ENCODE results near the gene CGNL1. TPM values are rescaled to one million over a fixed set of nuclear protein-coding genes. Genes with fewer than 3 reads are reported as not detected.

The CGNL1 gene
- total RNA-seq, 4 donors from 2014 or later = 1.6 to 3.3 (median 2.6) TPM

DNA sequence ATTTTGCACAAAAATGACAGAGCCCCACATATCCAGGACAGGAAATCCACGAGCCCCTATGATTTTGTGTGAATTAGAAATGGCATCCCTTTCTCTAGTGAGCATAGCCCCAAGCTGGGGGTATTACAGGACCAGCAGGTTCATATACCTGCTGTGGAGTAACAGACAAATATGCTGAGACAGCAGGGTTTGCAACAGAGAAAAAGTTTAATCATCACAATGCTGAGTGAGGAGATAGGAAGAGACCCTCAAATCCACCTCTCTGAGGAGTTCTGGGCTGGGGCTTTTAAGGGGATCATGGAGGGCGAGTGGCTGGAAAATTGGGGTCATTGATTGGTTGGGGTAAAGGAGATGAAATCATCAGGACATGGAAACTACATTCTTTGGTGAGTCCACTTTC lies 207.0 kb downstream of the CGNL1 start:
- TF ChIP-seq, protein P1, sequence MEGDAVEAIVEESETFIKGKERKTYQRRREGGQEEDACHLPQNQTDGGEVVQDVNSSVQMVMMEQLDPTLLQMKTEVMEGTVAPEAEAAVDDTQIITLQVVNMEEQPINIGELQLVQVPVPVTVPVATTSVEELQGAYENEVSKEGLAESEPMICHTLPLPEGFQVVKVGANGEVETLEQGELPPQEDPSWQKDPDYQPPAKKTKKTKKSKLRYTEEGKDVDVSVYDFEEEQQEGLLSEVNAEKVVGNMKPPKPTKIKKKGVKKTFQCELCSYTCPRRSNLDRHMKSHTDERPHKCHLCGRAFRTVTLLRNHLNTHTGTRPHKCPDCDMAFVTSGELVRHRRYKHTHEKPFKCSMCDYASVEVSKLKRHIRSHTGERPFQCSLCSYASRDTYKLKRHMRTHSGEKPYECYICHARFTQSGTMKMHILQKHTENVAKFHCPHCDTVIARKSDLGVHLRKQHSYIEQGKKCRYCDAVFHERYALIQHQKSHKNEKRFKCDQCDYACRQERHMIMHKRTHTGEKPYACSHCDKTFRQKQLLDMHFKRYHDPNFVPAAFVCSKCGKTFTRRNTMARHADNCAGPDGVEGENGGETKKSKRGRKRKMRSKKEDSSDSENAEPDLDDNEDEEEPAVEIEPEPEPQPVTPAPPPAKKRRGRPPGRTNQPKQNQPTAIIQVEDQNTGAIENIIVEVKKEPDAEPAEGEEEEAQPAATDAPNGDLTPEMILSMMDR (IDR thresholded peaks at IDR 0.05; ENCODE audit: low read depth) = no peak

GRCh38 chr15:57583720-57584119 lies 207.4 kb downstream of the CGNL1 start:
- TF ChIP-seq, protein P1 (IDR thresholded peaks at IDR 0.05; ENCODE audit: low read depth) = no peak

GRCh38 chr15:57586661-57587424 lies 210.5 kb downstream of the CGNL1 start:
- TF ChIP-seq, protein P1 (IDR thresholded peaks at IDR 0.05; ENCODE audit: low read depth) = no peak

DNA sequence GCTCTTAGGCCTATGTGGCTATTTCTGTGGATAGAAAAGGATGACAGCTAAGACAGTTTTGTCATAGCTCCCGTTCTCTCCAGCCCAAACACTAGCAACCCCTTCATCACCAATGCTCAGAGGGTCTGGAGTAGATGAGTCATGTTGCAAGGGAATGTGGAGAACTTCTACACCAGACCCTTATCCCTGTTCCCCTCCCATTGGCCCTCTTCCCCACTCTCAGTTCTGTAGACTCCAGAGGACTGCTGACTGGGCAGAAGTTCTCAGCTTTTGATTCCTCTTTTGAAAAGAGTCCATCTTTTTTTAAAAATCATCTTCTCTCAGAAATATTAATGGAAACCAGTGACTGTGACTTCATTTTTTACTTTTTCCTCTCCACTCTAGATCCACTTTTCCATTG lies 213.0 kb downstream of the CGNL1 start:
- TF ChIP-seq, protein P1 (IDR thresholded peaks at IDR 0.05; ENCODE audit: low read depth) = no peak

DNA sequence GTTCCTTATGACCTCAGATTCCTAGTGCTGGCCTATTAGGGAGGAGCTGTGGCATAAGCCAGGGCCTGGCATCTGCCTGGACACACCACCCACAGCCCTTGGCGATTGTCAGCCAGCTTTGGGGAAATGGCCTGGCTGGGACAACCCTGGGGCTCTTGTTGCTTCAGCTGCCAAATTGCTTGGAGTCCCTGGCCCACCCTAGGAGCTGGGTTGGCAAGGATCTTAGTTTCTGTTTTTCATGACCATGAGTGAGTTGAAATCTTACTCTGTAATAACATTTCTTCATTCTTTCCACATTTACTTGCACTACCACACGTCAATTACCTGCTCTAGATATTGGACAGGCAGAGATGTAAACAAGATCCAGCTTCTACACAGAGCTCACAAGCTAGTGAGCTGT lies 213.4 kb downstream of the CGNL1 start:
- TF ChIP-seq, protein P1 (IDR thresholded peaks at IDR 0.05; ENCODE audit: low read depth) = no peak

GRCh38 chr15:57591237-57591821 lies 215.0 kb downstream of the CGNL1 start:
- TF ChIP-seq, protein P1 (IDR thresholded peaks at IDR 0.05; ENCODE audit: low read depth) = no peak

GRCh38 chr15:57591822-57592367 lies 215.6 kb downstream of the CGNL1 start, which contains the start of gene MYZAP:
Gene MYZAP (plus strand): TSS chr15:57591904. CDS start chr15:57592035, 131 bp downstream.
- TF ChIP-seq, protein P1 (IDR thresholded peaks at IDR 0.05; ENCODE audit: low read depth) = no peak
